GM12873 (cell line): ENCODE measurements around the gene ACVR1B.

ENCODE experiments used
- CTCF ChIP-seq: IDR thresholded peaks from 2 replicates; pipeline ENCODE4 v1.5.1; 2012; ENCODE audit warnings: low read depth, mild to moderate bottlenecking, moderate library complexity, low read length, control low read depth; ENCODE audit not compliant: insufficient read depth; ENCODE audit errors: missing control alignments

ACVR1B gene

GRCh38 chr12:51948066-51948465, 3.4 kb upstream of the ACVR1B start:
- TF ChIP-seq CTCF = no peak

- no peak for TF ChIP-seq CTCF
Observed at GRCh38 chr12:51949342-51950030, 2.0 kb upstream of the ACVR1B start.

- TF ChIP-seq CTCF = no peak
Observed at GRCh38 chr12:51950682-51951198, 759 bp upstream of the ACVR1B start.

- TF ChIP-seq CTCF = no peak
Observed at GRCh38 chr12:51951843-51952722, 584 bp downstream of the ACVR1B start.

- no peak for TF ChIP-seq CTCF
Observed at GRCh38 chr12:51953089-51953488, 1.6 kb downstream of the ACVR1B start.

- no peak for TF ChIP-seq CTCF
Observed at GRCh38 chr12:51953864-51954263, 2.4 kb downstream of the ACVR1B start.
